Urothelium cell line (cell line): Measurements from ENCODE around the gene DHRS7B.
"Not testable (repeated sequence)": the region's sequence is repeated elsewhere in the genome, so short reads cannot be mapped to it uniquely, and the experiment has no call there.

Experiments
- DNase-seq: peaks from one replicate; pipeline ENCODE4 v3.0.0; 2011; ENCODE audit warnings: low spot score, mixed read lengths
- FAIRE-seq: peaks from 2 replicates; lab custom pipeline; 2011; peaks lifted over from hg19 to GRCh38; lab: Jason Lieb, UNC

The DHRS7B gene

GRCh38 chr17:21126645-21127508 lies at the start of gene DHRS7B:
Gene DHRS7B (plus strand): TSS chr17:21126964. CDS start chr17:21126972, 8 bp downstream.
- peak; percentile 98 for DNase-seq
- peak; percentile 91 for FAIRE-seq

DNA sequence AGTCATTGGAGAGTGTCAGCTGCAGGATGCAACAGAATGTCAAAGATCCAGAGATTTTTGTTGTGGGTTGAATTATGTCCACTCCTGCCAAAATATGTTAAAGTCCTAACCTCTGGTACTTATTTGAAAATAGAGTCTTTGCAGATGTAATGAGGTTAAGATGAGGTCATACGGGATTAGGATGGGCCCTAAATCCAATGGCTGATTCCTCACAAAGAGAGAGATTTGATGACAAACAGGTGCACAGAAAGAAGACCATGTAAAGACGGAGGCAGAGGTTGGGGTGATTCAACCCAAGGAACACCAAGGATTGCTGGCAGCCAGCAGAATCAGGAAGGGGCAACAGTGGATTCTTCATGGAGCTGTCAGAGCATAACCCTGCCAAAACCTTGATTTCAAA lies 49.5 kb upstream of the DHRS7B start:
- DNase-seq (no peak), FAIRE-seq (no peak)

- DNase-seq (no peak), FAIRE-seq (no peak)
Observed at GRCh38 chr17:21078016-21078780, 48.6 kb upstream of the DHRS7B start.

DNA sequence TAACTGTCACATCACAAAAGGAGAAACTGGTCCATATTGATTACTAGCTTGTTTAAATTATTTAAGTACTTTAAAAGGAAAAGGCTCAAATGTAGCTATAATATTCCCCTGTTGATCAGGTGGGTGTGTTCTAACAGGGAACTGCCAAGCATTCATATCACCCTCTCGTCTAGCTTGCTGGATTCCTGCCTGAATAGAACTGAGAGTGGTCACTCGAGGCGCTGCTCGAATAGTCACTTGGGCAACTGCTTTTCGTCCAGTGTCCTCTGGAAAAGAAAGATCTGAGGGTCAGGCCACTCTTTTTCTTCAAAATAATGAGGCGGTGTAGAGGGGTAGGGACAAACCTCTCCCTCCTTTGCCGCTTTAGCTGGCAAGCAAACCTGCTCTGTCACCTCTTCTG lies 47.6 kb upstream of the DHRS7B start:
- no peak for DNase-seq
- FAIRE-seq = no peak

GRCh38 chr17:21082001-21082436 lies 44.7 kb upstream of the DHRS7B start:
- FAIRE-seq = no peak
- DNase-seq = no peak

DNA sequence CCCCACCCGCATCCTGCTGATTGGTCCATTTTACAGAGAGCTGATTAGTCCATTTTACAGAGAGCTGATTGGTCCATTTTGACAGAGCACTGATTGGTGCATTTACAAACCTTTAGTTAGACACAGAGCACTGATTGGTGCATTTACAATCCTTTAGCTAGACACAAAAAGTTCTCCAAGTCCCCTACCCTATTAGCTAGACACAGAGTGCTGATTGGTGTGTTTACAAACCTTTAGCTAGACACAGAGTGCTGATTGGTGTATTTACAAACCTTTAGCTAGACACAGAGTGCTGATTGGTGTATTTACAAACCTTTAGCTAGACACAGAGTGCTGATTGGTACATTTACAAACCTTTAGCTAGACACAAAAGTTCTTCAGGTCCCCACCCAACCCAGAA lies 41.5 kb upstream of the DHRS7B start:
- not testable (repeated sequence) for FAIRE-seq, DNase-seq

GRCh38 chr17:21085707-21086106 lies 41.1 kb upstream of the DHRS7B start:
- DNase-seq (no peak), FAIRE-seq (no peak)

DNA sequence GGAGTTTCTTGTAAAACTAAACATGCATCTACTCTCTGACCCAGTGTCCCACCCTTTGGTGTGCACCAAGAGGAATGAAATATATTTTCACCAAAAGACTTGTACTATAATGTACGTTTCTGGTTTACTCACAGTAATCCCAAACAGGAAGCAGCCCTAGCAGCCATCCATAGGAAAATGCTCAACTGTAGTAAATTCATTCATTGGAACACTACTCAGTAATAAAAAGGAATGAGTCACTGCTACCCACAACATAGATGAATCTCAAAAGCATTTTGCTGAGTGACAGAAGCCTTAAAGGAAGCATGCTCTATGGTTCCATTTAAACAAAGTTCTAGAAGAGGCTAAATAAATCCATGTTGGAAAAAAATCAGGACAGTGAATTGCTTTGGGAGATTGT lies 37.6 kb upstream of the DHRS7B start:
- DNase-seq = peak; percentile 40
- FAIRE-seq = no peak

DNA sequence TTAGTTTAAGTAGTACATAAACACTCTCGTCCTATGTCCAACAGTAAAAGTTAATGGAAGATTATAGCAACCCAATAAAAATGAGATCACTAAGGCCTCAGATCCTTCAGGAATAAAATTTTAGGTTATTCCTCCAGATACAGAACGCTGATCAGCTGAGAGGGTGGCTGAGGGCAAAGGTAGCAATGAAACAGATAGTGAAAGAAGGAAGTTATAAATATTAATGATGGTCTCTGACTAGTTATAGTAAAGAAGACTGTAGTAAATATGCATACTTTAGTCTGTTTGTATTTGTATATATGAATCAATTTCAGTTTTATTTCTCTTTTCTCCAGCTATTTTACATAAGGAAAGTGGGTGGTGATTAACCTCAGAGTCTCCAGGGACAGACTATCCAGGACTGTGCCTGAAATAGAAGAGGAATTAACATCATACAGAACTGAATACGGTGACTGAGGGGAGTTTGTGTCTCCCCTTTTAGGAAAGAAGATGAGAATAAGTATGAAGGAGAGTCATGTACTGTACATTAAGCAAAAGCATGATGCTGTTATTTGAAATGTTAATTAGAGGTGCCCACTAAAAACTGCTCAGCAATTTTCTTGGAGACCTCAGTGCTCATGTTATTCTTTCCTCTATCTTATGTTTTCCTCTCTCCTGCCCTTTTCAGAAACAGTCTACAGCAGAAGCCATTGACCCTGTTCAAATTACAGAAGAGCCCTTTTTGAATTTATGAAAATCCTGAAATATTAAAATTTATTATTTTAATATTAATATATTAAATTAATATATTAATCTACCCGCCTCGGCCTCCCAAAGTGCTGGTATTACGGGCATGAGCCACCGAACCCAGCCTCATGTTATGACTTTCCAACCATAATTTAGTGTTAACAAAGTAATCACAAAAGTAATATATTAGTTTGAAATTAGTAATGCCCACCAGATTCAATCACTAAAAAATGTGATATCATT lies 36.5 kb upstream of the DHRS7B start:
- FAIRE-seq (no peak), DNase-seq (no peak)

DNA sequence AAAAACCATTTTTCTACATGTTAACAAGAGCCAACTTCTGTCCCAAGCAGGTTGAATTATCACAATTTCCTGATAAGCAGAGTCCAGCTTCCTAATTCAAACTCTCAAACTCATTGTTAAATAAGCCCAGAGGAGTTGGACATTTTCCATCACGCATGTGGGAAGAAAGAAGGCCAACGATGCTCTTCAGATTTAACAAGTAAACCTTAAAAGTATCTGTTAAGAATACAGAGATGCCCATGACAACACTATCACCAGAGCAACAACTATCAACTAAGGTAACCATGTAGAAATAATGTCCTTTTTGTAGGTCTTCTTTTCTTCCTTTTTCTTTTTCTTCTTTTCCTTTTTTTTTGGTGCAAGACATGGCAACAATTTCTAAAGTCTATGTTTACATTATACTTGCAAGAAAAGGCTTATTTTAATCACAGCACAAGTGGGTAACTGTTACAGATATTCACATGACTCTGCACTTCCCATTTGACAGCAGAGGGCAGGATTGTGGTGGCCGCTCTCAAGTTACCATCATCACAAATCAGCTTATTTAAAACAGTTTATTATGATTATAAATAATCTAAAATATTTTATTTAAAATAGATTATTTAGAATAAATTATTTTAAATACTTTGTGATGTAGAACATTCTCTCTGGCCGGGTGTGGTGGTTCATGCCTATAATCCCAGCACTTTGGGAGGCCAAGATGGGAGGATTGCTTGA lies 35.7 kb upstream of the DHRS7B start:
- no peak for FAIRE-seq
- DNase-seq = no peak

DNA sequence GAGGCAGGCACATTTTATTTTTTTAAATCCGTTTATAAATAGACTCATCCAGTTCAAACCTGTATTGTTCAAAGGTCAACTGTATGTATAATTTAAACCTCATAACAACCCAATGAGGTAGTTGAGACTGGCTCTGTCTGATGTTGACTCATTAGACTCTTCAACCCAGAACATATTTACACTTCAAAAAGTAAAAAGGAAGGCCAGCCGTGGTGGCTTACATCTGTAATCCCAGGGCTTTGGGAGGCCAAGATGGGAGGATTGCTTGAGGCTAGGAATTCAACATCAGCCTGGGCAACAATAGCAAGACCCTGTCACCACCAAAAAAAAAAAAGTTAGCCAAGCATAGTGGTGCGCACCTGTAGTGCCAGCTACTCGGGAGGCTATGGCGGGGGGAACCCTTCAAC lies 32.5 kb upstream of the DHRS7B start:
- DNase-seq (no peak), FAIRE-seq (no peak)

DNA sequence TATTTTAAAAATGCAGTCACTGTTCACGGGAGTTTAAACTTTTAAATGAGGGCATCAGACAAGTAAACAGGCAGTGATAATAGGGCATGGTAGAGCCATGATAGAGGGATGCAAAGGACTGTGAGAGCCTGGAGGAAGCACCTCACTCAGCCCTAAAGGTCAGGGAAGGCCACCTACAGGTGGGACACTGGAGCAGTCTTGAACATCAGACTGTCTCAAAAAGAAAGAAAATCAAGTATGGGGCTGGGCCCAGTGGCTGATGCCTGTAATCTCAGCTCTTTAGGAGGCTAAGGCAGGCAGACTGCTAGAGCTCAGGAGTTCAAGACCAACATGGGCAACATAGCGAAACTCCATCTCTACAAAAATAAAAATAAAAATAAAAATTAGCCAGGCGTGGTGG lies 31.0 kb upstream of the DHRS7B start:
- no peak for DNase-seq
- no peak for FAIRE-seq

- DNase-seq (no peak), FAIRE-seq (no peak)
Observed at GRCh38 chr17:21096874-21097273, 29.9 kb upstream of the DHRS7B start.

DNA sequence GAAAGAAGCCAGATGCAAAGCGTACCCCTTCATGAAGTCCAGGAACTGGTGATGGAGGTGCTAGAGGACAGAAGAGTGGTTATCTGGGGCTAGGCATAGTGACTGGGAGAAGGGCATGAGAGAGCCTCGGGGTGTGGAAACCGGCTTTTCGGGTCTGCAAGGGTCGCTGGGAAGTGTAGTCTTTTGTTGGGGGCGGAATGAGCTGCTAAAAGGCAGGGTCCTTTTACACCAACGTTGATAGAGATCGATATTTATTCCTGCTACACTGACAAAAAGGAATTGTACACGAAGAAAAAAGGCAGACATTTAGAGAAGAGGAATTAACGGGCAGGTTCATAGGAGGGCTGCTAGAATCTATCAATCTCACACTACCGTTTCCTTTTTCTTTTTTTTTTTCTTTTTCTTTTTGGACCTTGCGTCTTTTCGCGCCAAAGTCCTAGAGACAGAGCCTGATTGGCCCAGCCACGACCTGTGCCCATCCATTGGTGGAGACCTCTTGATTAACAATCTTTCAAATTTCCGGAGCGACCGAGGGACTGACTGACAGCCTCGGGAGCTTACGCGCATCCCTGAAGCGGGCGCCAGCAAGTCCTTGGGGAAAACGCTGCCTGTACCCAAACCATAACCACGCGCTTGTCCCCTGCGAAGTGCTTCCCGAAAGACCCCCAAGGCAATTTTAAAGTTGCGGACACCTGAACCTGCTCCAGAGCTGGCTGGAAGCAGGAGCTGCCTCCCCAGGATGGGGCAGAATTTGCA lies 27.7 kb upstream of the DHRS7B start:
- DNase-seq (peak; percentile 93), FAIRE-seq (no peak)

DNA sequence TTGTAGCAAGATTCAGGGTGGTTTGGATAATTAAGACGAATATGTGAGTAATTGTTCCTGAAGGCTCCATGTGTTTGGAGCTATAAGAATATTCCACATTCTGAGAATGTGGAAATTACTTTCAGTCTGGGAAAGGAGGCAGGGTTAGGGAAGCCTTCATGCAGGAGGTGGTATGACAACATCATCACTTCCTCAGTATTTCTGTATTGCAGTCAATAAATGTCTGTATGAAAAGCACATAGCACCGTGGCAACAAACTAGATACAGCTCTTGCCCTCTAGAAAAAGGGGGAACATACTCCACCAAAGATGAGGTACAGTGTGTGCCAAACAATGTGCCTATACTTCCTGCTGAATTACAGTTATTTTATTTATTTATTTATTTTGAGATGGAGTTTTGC lies 26.1 kb upstream of the DHRS7B start:
- no peak for DNase-seq
- no peak for FAIRE-seq

DNA sequence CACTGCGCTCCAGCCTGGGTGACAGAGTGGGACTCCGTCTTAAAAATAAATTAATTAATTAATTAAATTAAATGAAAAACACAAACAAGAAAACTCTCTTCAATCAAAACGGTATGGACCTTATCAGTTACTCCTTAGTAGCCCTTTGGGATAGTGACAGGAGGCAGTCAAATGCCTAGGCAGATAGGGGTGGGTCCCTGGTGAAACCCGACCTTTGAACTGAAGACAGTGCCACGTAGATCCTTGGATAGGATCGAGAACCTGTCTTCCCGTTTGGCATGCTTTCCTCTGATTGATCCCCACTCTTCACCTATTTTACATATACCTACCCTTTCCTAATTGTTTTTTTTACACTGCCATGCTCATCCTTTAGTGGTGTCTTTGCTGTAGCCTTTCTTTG lies 22.2 kb upstream of the DHRS7B start:
- FAIRE-seq (no peak), DNase-seq (no peak)

GRCh38 chr17:21105064-21105894 lies 21.5 kb upstream of the DHRS7B start:
- DNase-seq (no peak), FAIRE-seq (no peak)

DNA sequence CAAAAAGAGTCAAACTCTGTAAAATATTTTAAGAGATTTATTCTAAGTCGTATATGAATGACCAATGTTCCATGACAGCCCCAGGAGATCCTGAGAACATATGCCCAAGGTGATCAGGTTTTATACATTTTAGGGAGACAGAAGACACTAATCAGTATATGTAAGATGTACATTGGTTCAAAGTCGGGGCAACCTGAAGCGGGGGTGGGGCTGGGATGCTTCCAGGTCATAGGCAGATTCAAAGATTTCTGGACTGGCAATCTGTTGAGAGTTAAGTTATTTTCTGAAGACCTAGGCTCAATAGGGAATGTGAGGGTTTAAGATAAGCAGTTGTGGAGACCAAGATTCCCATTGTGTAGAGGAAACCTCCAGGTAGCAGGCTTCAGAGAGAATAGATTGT lies 20.4 kb upstream of the DHRS7B start:
- DNase-seq (no peak), FAIRE-seq (no peak)
